Measurements from ENCODE around the gene CFDP1.

Gene CFDP1

GRCh38 chr16:75432828-75433731 lies at the start of gene CFDP1:
Gene CFDP1 (minus strand): TSS chr16:75433503. CDS start chr16:75433352, 151 bp downstream.
- peak within 1 kb of the TSS; percentile 73 to 98 for H3K4me3 ChIP-seq (ENCODE audit: low read depth in 1 of 2, low read length in 2 of 2)
- no peaks in the 10 kb centered on the region for H3K36me3 ChIP-seq (ENCODE audit: insufficient read depth, low read length)
- no peaks in the 10 kb centered on the region for H3K9me3 ChIP-seq (ENCODE audit: low read length)
- peaks cover 3% of the 10 kb centered on the region for H3K4me1 ChIP-seq (ENCODE audit: insufficient read depth, low read length)
- H3K9ac ChIP-seq (ENCODE audit: low read length), result peak within 1 kb of the TSS; percentile 62
- peak within 1 kb of the TSS; percentile 93 for H3K27ac ChIP-seq (ENCODE audit: low read depth, low read length)
- no peaks in the 10 kb centered on the region for H3K27me3 ChIP-seq (ENCODE audit: control insufficient read depth in 1 of 2, insufficient read depth in 2 of 2, low read length in 2 of 2)

- Histone ChIP-seq H3K4me3 (ENCODE audit: low read depth in 1 of 2, low read length in 2 of 2) (no peak overlapping the region), H3K4me1 (ENCODE audit: insufficient read depth, low read length) (no peaks in the 10 kb centered on the region), H3K9me3 (ENCODE audit: low read length) (no peaks in the 10 kb centered on the region), H3K36me3 (ENCODE audit: insufficient read depth, low read length) (no peaks in the 10 kb centered on the region), H3K27me3 (ENCODE audit: control insufficient read depth in 1 of 2, insufficient read depth in 2 of 2, low read length in 2 of 2) (no peaks in the 10 kb centered on the region), H3K27ac (ENCODE audit: low read depth, low read length) (no peak overlapping the region), H3K9ac (ENCODE audit: low read length) (no peak overlapping the region)
Measured at GRCh38 chr16:75482434-75483205, 49.3 kb upstream of the CFDP1 start.

- H3K36me3 ChIP-seq (ENCODE audit: insufficient read depth, low read length), result no peaks in the 10 kb centered on the region
- H3K4me1 ChIP-seq (ENCODE audit: insufficient read depth, low read length), result no peaks in the 10 kb centered on the region
- no peak overlapping the region for H3K27ac ChIP-seq (ENCODE audit: low read depth, low read length)
- no peaks in the 10 kb centered on the region for H3K27me3 ChIP-seq (ENCODE audit: control insufficient read depth in 1 of 2, insufficient read depth in 2 of 2, low read length in 2 of 2)
- no peak overlapping the region for H3K9ac ChIP-seq (ENCODE audit: low read length)
- H3K9me3 ChIP-seq (ENCODE audit: low read length), result no peaks in the 10 kb centered on the region
- no peak overlapping the region for H3K4me3 ChIP-seq (ENCODE audit: low read depth in 1 of 2, low read length in 2 of 2)
Measured at GRCh38 chr16:75481475-75481874, 48.2 kb upstream of the CFDP1 start.

- H3K36me3 ChIP-seq (ENCODE audit: insufficient read depth, low read length), result no peaks in the 10 kb centered on the region
- H3K9ac ChIP-seq (ENCODE audit: low read length), result no peak overlapping the region
- H3K27me3 ChIP-seq (ENCODE audit: control insufficient read depth in 1 of 2, insufficient read depth in 2 of 2, low read length in 2 of 2), result no peaks in the 10 kb centered on the region
- no peak overlapping the region for H3K4me3 ChIP-seq (ENCODE audit: low read depth in 1 of 2, low read length in 2 of 2)
- H3K4me1 ChIP-seq (ENCODE audit: insufficient read depth, low read length), result no peaks in the 10 kb centered on the region
- no peaks in the 10 kb centered on the region for H3K9me3 ChIP-seq (ENCODE audit: low read length)
- no peak overlapping the region for H3K27ac ChIP-seq (ENCODE audit: low read depth, low read length)
Measured at GRCh38 chr16:75479421-75479990, 46.2 kb upstream of the CFDP1 start.

GRCh38 chr16:75478480-75479345 lies 45.4 kb upstream of the CFDP1 start:
- H3K27me3 ChIP-seq (ENCODE audit: control insufficient read depth in 1 of 2, insufficient read depth in 2 of 2, low read length in 2 of 2), result no peaks in the 10 kb centered on the region
- no peak overlapping the region for H3K9ac ChIP-seq (ENCODE audit: low read length)
- no peak overlapping the region for H3K4me3 ChIP-seq (ENCODE audit: low read depth in 1 of 2, low read length in 2 of 2)
- H3K9me3 ChIP-seq (ENCODE audit: low read length), result no peaks in the 10 kb centered on the region
- no peaks in the 10 kb centered on the region for H3K4me1 ChIP-seq (ENCODE audit: insufficient read depth, low read length)
- H3K27ac ChIP-seq (ENCODE audit: low read depth, low read length), result no peak overlapping the region
- H3K36me3 ChIP-seq (ENCODE audit: insufficient read depth, low read length), result no peaks in the 10 kb centered on the region

GRCh38 chr16:75477680-75478473 lies 44.6 kb upstream of the CFDP1 start:
- H3K27me3 ChIP-seq (ENCODE audit: control insufficient read depth in 1 of 2, insufficient read depth in 2 of 2, low read length in 2 of 2), result no peaks in the 10 kb centered on the region
- H3K9ac ChIP-seq (ENCODE audit: low read length), result no peak overlapping the region
- H3K36me3 ChIP-seq (ENCODE audit: insufficient read depth, low read length), result no peaks in the 10 kb centered on the region
- no peak overlapping the region for H3K27ac ChIP-seq (ENCODE audit: low read depth, low read length)
- no peaks in the 10 kb centered on the region for H3K4me1 ChIP-seq (ENCODE audit: insufficient read depth, low read length)
- no peaks in the 10 kb centered on the region for H3K9me3 ChIP-seq (ENCODE audit: low read length)
- H3K4me3 ChIP-seq (ENCODE audit: low read depth in 1 of 2, low read length in 2 of 2), result no peak overlapping the region

- H3K4me1 ChIP-seq (ENCODE audit: insufficient read depth, low read length), result no peaks in the 10 kb centered on the region
- H3K36me3 ChIP-seq (ENCODE audit: insufficient read depth, low read length), result no peaks in the 10 kb centered on the region
- no peaks in the 10 kb centered on the region for H3K9me3 ChIP-seq (ENCODE audit: low read length)
- no peak overlapping the region for H3K4me3 ChIP-seq (ENCODE audit: low read depth in 1 of 2, low read length in 2 of 2)
- H3K9ac ChIP-seq (ENCODE audit: low read length), result no peak overlapping the region
- H3K27ac ChIP-seq (ENCODE audit: low read depth, low read length), result no peak overlapping the region
- no peaks in the 10 kb centered on the region for H3K27me3 ChIP-seq (ENCODE audit: control insufficient read depth in 1 of 2, insufficient read depth in 2 of 2, low read length in 2 of 2)
Measured at GRCh38 chr16:75476817-75477216, 43.5 kb upstream of the CFDP1 start.

GRCh38 chr16:75475420-75475847 lies 42.1 kb upstream of the CFDP1 start:
- no peak overlapping the region for H3K4me3 ChIP-seq (ENCODE audit: low read depth in 1 of 2, low read length in 2 of 2)
- H3K4me1 ChIP-seq (ENCODE audit: insufficient read depth, low read length), result no peaks in the 10 kb centered on the region
- H3K36me3 ChIP-seq (ENCODE audit: insufficient read depth, low read length), result no peaks in the 10 kb centered on the region
- H3K9me3 ChIP-seq (ENCODE audit: low read length), result no peaks in the 10 kb centered on the region
- H3K27ac ChIP-seq (ENCODE audit: low read depth, low read length), result no peak overlapping the region
- H3K9ac ChIP-seq (ENCODE audit: low read length), result no peak overlapping the region
- no peaks in the 10 kb centered on the region for H3K27me3 ChIP-seq (ENCODE audit: control insufficient read depth in 1 of 2, insufficient read depth in 2 of 2, low read length in 2 of 2)

- Histone ChIP-seq H3K9me3 (ENCODE audit: low read length) (no peaks in the 10 kb centered on the region), H3K4me1 (ENCODE audit: insufficient read depth, low read length) (no peaks in the 10 kb centered on the region), H3K9ac (ENCODE audit: low read length) (no peak overlapping the region), H3K27ac (ENCODE audit: low read depth, low read length) (no peak overlapping the region), H3K27me3 (ENCODE audit: control insufficient read depth in 1 of 2, insufficient read depth in 2 of 2, low read length in 2 of 2) (no peaks in the 10 kb centered on the region), H3K36me3 (ENCODE audit: insufficient read depth, low read length) (no peaks in the 10 kb centered on the region), H3K4me3 (ENCODE audit: low read depth in 1 of 2, low read length in 2 of 2) (no peak overlapping the region)
Measured at GRCh38 chr16:75472908-75473877, 39.9 kb upstream of the CFDP1 start.
